ENCODE data around the gene NCOA6.

Gene NCOA6

GRCh38 chr20:34703424-34704176, 121.9 kb downstream of the NCOA6 start:
- DNase-seq = peak in 1 of 2 donors; percentile 24

- DNase-seq = no peak
Measured at GRCh38 chr20:34703061-34703423, 122.4 kb downstream of the NCOA6 start.

- DNase-seq = no peak
Measured at GRCh38 chr20:34701405-34702085, 123.9 kb downstream of the NCOA6 start.

- no peak for DNase-seq
Measured at GRCh38 chr20:34693414-34693813, 132.0 kb downstream of the NCOA6 start.

- DNase-seq = no peak
Measured at GRCh38 chr20:34691838-34692237, 133.6 kb downstream of the NCOA6 start.

GRCh38 chr20:34689486-34689885, 136.0 kb downstream of the NCOA6 start:
- no peak for DNase-seq

- DNase-seq = no peak
Measured at GRCh38 chr20:34683667-34684066, 141.8 kb downstream of the NCOA6 start.

GRCh38 chr20:34680586-34681175, 144.8 kb downstream of the NCOA6 start:
- DNase-seq = no peak

GRCh38 chr20:34676642-34677373, 148.6 kb downstream of the NCOA6 start, which contains the start of gene PIGU:
Gene PIGU (minus strand): TSS chr20:34677092. CDS start chr20:34677085, 7 bp downstream.
- DNase-seq = peak; percentile 94 to 96

- DNase-seq = no peak
Measured at GRCh38 chr20:34675993-34676641, 149.3 kb downstream of the NCOA6 start.

GRCh38 chr20:34675561-34675960, 149.9 kb downstream of the NCOA6 start:
- no peak for DNase-seq

GRCh38 chr20:34673412-34673811, 152.0 kb downstream of the NCOA6 start:
- no peak for DNase-seq

GRCh38 chr20:34669094-34669493, 156.4 kb downstream of the NCOA6 start:
- no peak for DNase-seq
